CD4-positive, alpha-beta T cell (primary cell): Measurements from ENCODE around the gene PCK1. TPM values are rescaled to one million over a fixed set of nuclear protein-coding genes. Genes with fewer than 3 reads are reported as not detected.

Source experiments
- ATAC-seq: fragments of 200-7000 bp; cut with Tn5 transposase; one replicate; pipeline ENCODE4 v1.10.0; 2022; ENCODE audit warnings: mild to moderate bottlenecking; ENCODE audit not compliant: poor library complexity
- CTCF ChIA-PET: fragments of 350-600 bp; sonication (Branson Sonifier 250); formaldehyde crosslinking; loops from one replicate; lab custom pipeline; 2021; ENCODE audit warnings: antibody characterized with exemption, inconsistent platforms; lab: Charles Lee
- POLR2A ChIA-PET: fragments of 350-600 bp; sonication (Branson Sonifier 250); formaldehyde crosslinking; loops from one replicate; lab custom pipeline; 2021; ENCODE audit warnings: antibody characterized with exemption, inconsistent platforms; lab: Charles Lee
- DNase-seq, 14 experiments: peaks; one replicate each; pipeline ENCODE4 v3.0.0-alpha.2; 2013 to 2020; ENCODE audit warnings: mixed read lengths in 2 of 14
- H3K27ac ChIP-seq, 2 donors: one replicate each; pipeline versions ENCODE4 v1.5.1 to v1.7.0; 2013; ENCODE audit warnings: low read length in 2 of 2, low read depth in 1 of 2, mild to moderate bottlenecking in 1 of 2
- H3K27me3 ChIP-seq, 2 experiments: 1 replicate in 1 of 2; 2 replicates in 1 of 2; pipeline versions ENCODE4 v1.6.1 to v1.7.0; 2013; ENCODE audit warnings: low read length in 2 of 2, control low read depth in 1 of 2, mild to moderate bottlenecking in 1 of 2, moderate library complexity in 1 of 2; ENCODE audit not compliant: insufficient read depth in 2 of 2, control insufficient read depth in 1 of 2
- H3K36me3 ChIP-seq: one replicate; pipeline ENCODE4 v1.6.1; 2013; ENCODE audit warnings: low read length, control low read depth; ENCODE audit not compliant: insufficient read depth
- H3K4me1 ChIP-seq: one replicate; pipeline ENCODE4 v1.6.1; 2013; ENCODE audit warnings: low read length, control low read depth; ENCODE audit not compliant: insufficient read depth
- H3K4me3 ChIP-seq: one replicate; pipeline ENCODE4 v1.5.1; 2013; ENCODE audit warnings: mild to moderate bottlenecking, low read length, moderate library complexity
- H3K9me3 ChIP-seq, 2 experiments: 1 replicate in 1 of 2; 2 replicates in 1 of 2; pipeline versions ENCODE4 v1.6.1 to v1.7.0; 2013; ENCODE audit warnings: low read length in 2 of 2, mild to moderate bottlenecking in 2 of 2, control low read depth in 1 of 2, moderate library complexity in 1 of 2; ENCODE audit not compliant: control insufficient read depth in 1 of 2, insufficient read depth in 1 of 2
- H3K27ac Mint-ChIP-seq: one replicate; pipeline ENCODE4 v1.8.0; 2020; ENCODE audit warnings: mixed read lengths
- H3K27me3 Mint-ChIP-seq: one replicate; pipeline ENCODE4 v1.8.0; 2021; ENCODE audit warnings: mixed read lengths
- H3K36me3 Mint-ChIP-seq: one replicate; pipeline ENCODE4 v1.8.0; 2021; ENCODE audit warnings: low read depth, mixed read lengths
- H3K4me1 Mint-ChIP-seq: one replicate; pipeline ENCODE4 v1.8.0; 2021; ENCODE audit warnings: low read depth, mixed read lengths
- H3K4me3 Mint-ChIP-seq: one replicate; pipeline ENCODE4 v1.8.0; 2020; ENCODE audit warnings: mild to moderate bottlenecking, mixed read lengths
- H3K9me3 Mint-ChIP-seq: one replicate; pipeline ENCODE4 v1.8.0; 2020; ENCODE audit warnings: mixed read lengths
- intact Hi-C, 2 experiments: fragments of 100-400 bp; cut with DNase I in 1 of 2; cut with micrococcal nuclease in 1 of 2; formaldehyde crosslinking; loops; one replicate each; pipeline versions ENCODE4 v1.15.1 to v1.9.0; 2023 to 2025; cut with DNase I, micrococcal nuclease
- total RNA-seq, 174 experiments: library from RNA in 2 of 174; stranded (reverse) in 2 of 174; gene quantifications; one replicate each; pipeline ENCODE4 v1.2.3 and lab custom pipeline; 2021 to 2026
- TF ChIP-seq, protein P1 (sequence below): fragments of 200-600 bp; IDR thresholded peaks from one replicate; pipeline ENCODE4 v1.8.0; 2022; ENCODE audit warnings: antibody characterized with exemption, mild to moderate bottlenecking

Gene PCK1
- total RNA-seq, 2 experiments from 2014 or later = not detected

DNA sequence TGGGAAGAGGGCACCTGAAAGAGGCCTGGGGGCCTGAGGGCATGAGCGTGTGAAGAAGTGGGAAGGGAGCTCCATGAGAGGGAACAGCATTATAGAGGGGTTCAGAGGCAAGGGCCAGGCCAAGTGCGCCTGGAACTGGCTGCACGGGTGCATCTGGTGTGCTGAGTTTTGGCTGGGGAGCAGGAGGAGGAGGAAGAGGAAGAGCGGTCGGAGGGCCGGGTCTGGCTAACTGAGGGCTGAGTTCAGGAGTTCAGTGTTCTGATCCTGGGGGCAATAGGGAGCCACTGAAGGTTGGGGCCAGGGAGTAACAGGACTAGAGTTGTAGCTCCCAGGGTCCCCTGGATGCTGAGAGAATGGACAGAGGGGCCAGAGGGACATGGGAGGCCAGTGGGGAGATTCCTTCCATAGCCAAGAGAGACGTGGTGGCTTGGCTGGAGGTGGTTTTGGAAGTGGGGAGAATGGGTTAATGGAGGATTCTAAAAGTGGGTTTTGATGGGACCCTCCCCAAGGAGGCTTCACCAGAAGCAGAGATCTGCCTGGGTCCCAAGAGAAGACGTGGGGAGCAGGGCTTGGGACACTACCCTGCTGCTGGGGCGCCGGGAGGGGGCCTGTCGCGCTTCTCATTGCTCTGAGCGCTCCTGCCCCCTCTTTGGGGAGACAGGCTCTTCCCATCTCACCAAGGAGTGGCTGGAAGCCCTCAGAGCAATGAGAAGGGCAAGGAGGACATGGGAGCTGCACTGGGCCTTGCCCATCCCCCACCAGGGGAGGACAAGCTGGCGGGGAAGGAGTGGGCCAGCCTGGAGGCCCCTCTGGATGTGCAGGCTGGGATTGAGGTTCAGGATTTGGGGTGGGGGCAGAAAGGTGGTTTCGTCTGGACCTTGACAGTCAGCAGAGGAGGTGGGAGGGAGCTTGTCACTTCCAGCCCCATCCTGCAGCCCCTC lies 30.6 kb downstream of the PCK1 start:
- Mint-ChIP-seq H3K27me3 (peaks cover 10% of the 10 kb centered on the region), H3K36me3 (no peaks in the 10 kb centered on the region), H3K4me1 (no peaks in the 10 kb centered on the region), H3K9me3 (no peaks in the 10 kb centered on the region), H3K27ac (no peak overlapping the region), H3K4me3 (no peak overlapping the region)
- ChIA-PET POLR2A (no interaction called here), CTCF (no interaction called here)
- H3K4me1 ChIP-seq = peaks cover 1% of the 10 kb centered on the region
- H3K36me3 ChIP-seq = no peaks in the 10 kb centered on the region
- H3K27me3 ChIP-seq = peaks cover 0 to 2% of the 10 kb centered on the region in 2 experiments
- ATAC-seq (no peak), DNase-seq (no peak)
- no peak overlapping the region for H3K4me3 ChIP-seq
- H3K27ac ChIP-seq = no peak overlapping the region
- TF ChIP-seq, protein P1, sequence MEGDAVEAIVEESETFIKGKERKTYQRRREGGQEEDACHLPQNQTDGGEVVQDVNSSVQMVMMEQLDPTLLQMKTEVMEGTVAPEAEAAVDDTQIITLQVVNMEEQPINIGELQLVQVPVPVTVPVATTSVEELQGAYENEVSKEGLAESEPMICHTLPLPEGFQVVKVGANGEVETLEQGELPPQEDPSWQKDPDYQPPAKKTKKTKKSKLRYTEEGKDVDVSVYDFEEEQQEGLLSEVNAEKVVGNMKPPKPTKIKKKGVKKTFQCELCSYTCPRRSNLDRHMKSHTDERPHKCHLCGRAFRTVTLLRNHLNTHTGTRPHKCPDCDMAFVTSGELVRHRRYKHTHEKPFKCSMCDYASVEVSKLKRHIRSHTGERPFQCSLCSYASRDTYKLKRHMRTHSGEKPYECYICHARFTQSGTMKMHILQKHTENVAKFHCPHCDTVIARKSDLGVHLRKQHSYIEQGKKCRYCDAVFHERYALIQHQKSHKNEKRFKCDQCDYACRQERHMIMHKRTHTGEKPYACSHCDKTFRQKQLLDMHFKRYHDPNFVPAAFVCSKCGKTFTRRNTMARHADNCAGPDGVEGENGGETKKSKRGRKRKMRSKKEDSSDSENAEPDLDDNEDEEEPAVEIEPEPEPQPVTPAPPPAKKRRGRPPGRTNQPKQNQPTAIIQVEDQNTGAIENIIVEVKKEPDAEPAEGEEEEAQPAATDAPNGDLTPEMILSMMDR = no peak
- H3K9me3 ChIP-seq = peaks cover 9 to 17% of the 10 kb centered on the region in 2 experiments
- intact Hi-C loops = loop anchor here (5.0 kb wide), 5 partner anchors 74 to 504 kb away; no protein-coding TSS in a partner anchor

DNA sequence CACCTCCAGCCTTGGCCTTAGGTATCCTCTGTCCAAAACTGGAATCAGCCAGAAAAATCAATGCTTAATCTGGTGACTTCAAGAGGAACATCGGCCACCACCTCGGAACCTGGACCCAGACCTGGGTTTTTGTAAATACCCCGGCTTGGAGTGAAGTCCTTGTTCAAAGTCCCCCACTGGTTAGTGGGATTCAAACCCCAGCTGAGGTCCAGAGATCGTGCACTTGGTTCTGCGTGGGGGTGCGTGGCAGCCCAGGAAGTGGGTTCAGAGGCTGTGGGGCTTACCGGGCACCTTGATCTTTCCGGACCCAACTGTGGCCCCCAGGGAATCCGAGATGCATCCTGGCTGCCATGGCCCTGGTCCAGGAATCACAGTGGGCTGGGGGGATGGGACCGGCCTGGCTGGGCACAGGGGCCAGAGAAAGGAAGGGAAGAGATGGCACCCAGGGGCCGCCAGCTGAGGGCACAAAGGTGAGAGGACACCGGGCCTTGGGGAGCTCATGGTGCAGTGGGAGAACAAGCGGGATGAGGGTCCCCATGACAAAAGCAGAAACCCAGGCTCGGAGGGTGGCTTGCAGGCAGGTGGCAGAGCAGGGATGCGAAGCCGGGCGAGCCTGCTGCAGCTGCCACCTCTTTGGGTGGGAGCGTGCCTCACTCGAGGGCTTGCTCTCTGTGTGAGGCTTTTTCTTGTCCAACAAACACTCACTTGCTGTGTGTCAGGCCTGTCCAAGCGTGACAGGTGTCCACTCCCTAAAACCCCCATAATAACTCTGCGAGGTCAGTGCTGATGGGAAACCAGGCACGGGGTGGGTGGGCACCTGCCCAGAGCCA lies 31.6 kb downstream of the PCK1 start:
- H3K9me3 Mint-ChIP-seq = no peaks in the 10 kb centered on the region
- H3K4me3 Mint-ChIP-seq = no peak overlapping the region
- H3K36me3 Mint-ChIP-seq = no peaks in the 10 kb centered on the region
- no peak overlapping the region for H3K27ac Mint-ChIP-seq
- intact Hi-C loops = loop anchor here (5.0 kb wide), 5 partner anchors 75 to 505 kb away; no protein-coding TSS in a partner anchor
- H3K27ac ChIP-seq = no peak overlapping the region
- H3K36me3 ChIP-seq = no peaks in the 10 kb centered on the region
- H3K4me1 ChIP-seq = peaks cover 10% of the 10 kb centered on the region
- H3K27me3 ChIP-seq = peaks cover 0 to 2% of the 10 kb centered on the region in 2 experiments
- DNase-seq (no peak), ATAC-seq (no peak)
- peaks cover 7 to 9% of the 10 kb centered on the region in 2 experiments for H3K9me3 ChIP-seq
- no peak overlapping the region for H3K4me3 ChIP-seq
- CTCF ChIA-PET = no interaction called here
- H3K4me1 Mint-ChIP-seq = no peaks in the 10 kb centered on the region
- POLR2A ChIA-PET = no interaction called here
- peaks cover 5% of the 10 kb centered on the region for H3K27me3 Mint-ChIP-seq
- TF ChIP-seq, protein P1 = no peak

DNA sequence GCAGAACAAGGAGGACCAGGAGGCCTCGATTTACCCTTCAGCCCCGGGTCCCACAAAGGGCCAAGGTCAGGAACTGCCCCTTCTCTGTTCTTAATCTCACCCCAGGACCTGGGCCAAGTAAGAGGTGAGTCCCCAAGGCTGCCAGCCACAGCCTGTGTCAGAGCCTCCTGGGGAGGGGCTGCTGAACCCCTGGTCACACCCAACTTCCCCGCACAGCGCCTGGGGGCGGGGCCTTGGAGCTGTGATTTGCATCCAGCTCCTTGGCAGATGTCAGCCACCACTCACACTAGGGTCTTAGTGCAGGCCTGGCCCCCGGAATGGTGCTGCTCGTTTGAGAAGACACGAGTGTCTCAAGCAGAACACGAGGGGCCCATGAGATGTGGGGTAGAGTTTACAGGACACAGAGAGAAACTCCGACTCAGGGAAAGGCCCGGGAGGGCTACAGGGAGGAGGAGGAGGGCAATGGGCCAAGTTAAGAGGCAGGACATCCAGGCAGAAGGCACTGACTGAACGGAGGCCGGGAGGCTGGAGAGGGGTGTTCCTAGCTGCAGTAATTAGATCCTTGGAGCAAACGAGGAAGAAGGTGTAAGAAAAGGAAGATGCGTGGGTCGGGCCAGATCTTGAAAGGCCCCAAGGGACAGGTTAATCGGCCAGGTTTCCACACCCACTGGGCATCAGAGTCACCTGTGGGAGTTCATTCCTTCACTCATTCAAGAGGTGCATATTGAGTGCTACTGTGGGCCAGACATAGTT lies 32.4 kb downstream of the PCK1 start:
- H3K36me3 Mint-ChIP-seq = no peaks in the 10 kb centered on the region
- H3K4me1 Mint-ChIP-seq = no peaks in the 10 kb centered on the region
- H3K4me1 ChIP-seq = peaks cover 12% of the 10 kb centered on the region
- H3K9me3 Mint-ChIP-seq = no peaks in the 10 kb centered on the region
- intact Hi-C loops = loop anchor here (5.0 kb wide), 5 partner anchors 76 to 506 kb away; no protein-coding TSS in a partner anchor
- ATAC-seq (no peak), DNase-seq (peak in 1 of 14 experiments; percentile 36)
- no peak overlapping the region for H3K27ac ChIP-seq
- no peaks in the 10 kb centered on the region for H3K36me3 ChIP-seq
- peaks cover 0 to 5% of the 10 kb centered on the region in 2 experiments for H3K9me3 ChIP-seq
- CTCF ChIA-PET = no interaction called here
- peaks cover 0 to 2% of the 10 kb centered on the region in 2 experiments for H3K27me3 ChIP-seq
- TF ChIP-seq, protein P1 = no peak
- H3K27ac Mint-ChIP-seq = no peak overlapping the region
- no peak overlapping the region for H3K4me3 Mint-ChIP-seq
- peaks cover 5% of the 10 kb centered on the region for H3K27me3 Mint-ChIP-seq
- POLR2A ChIA-PET = no interaction called here
- H3K4me3 ChIP-seq = no peak overlapping the region
